ES-I3 (cell line): Measurements from ENCODE around the gene IL18BP.

Source experiments
- H3K36me3 ChIP-seq: 2 replicates; pipeline ENCODE4 v1.6.1; 2013; ENCODE audit warnings: mild to moderate bottlenecking, low read length, control low read depth, moderate library complexity; ENCODE audit not compliant: insufficient read depth
- H3K4me1 ChIP-seq: 2 replicates; pipeline ENCODE4 v1.6.1; 2013; ENCODE audit warnings: mild to moderate bottlenecking, control low read depth, low read length; ENCODE audit not compliant: insufficient read depth
- H3K9ac ChIP-seq: 2 replicates; pipeline ENCODE4 v1.6.1; 2013; ENCODE audit warnings: low read depth, mild to moderate bottlenecking, low read length, moderate library complexity
- H3K9me3 ChIP-seq: 2 replicates; pipeline ENCODE4 v1.6.1; 2013; ENCODE audit warnings: mild to moderate bottlenecking, low read length, moderate library complexity; ENCODE audit not compliant: control insufficient read depth, insufficient read depth

The IL18BP gene

GRCh38 chr11:72012897-72013721, 14.4 kb downstream of the IL18BP start:
- Histone ChIP-seq H3K9ac (no peak overlapping the region), H3K36me3 (peaks cover 31% of the 10 kb centered on the region), H3K4me1 (no peaks in the 10 kb centered on the region), H3K9me3 (no peaks in the 10 kb centered on the region)

GRCh38 chr11:72013765-72014711, 15.3 kb downstream of the IL18BP start:
- no peak overlapping the region for H3K9ac ChIP-seq

GRCh38 chr11:72014761-72015320, 16.1 kb downstream of the IL18BP start:
- Histone ChIP-seq H3K4me1 (no peaks in the 10 kb centered on the region), H3K36me3 (peaks cover 20% of the 10 kb centered on the region), H3K9ac (no peak overlapping the region), H3K9me3 (no peaks in the 10 kb centered on the region)

More at GRCh38 chr11:72013765-72014711, 15.3 kb downstream of the IL18BP start:
- no peaks in the 10 kb centered on the region for H3K4me1 ChIP-seq
- no peaks in the 10 kb centered on the region for H3K9me3 ChIP-seq
- peaks cover 25% of the 10 kb centered on the region for H3K36me3 ChIP-seq

- Histone ChIP-seq H3K9ac (no peak overlapping the region), H3K36me3 (peaks cover 23% of the 10 kb centered on the region), H3K9me3 (no peaks in the 10 kb centered on the region), H3K4me1 (no peaks in the 10 kb centered on the region)
Observed at GRCh38 chr11:72015511-72016061, 16.9 kb downstream of the IL18BP start.

- Histone ChIP-seq H3K9ac (no peak overlapping the region), H3K4me1 (no peaks in the 10 kb centered on the region), H3K36me3 (peaks cover 35% of the 10 kb centered on the region), H3K9me3 (no peaks in the 10 kb centered on the region)
Observed at GRCh38 chr11:72018171-72018570, 19.5 kb downstream of the IL18BP start.

GRCh38 chr11:72023335-72023734, 24.6 kb downstream of the IL18BP start:
- H3K4me1 ChIP-seq: peaks cover 5% of the 10 kb centered on the region
- peaks cover 28% of the 10 kb centered on the region for H3K36me3 ChIP-seq
- no peak overlapping the region for H3K9ac ChIP-seq
- no peaks in the 10 kb centered on the region for H3K9me3 ChIP-seq

DNA sequence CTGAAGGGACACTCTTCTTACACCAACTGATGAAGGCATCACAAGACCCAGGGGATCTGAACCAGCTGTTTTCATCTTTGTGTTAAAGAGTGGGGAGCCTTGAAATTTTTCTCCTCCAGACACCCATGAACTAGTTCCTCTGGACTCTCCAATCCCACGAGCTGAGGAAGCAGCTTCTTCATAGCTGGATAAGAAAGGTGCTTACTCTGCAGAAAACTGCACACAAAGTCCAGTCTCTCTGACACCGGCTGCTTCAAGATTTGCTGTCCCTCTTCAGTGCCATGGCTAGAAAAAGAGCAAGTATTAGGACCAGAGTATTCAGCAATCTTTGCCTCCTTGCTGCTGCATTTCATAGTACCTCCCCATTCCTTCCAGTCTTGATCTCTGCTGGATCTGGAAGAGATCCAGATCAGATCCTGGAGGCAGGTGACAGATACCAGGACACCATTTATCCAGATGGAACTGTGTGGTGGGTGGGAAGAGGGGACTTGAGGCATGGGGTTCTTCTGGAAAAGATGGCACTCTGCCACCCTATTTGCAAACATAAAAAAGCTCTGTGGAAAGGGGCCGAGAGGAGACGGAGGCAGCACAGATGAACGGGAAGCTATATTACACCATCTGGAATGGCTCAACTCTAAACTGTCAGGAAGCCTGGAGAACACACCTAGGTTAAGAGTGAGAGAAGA, 25.5 kb downstream of the IL18BP start:
- Histone ChIP-seq H3K9me3 (no peaks in the 10 kb centered on the region), H3K36me3 (peaks cover 30% of the 10 kb centered on the region)

DNA sequence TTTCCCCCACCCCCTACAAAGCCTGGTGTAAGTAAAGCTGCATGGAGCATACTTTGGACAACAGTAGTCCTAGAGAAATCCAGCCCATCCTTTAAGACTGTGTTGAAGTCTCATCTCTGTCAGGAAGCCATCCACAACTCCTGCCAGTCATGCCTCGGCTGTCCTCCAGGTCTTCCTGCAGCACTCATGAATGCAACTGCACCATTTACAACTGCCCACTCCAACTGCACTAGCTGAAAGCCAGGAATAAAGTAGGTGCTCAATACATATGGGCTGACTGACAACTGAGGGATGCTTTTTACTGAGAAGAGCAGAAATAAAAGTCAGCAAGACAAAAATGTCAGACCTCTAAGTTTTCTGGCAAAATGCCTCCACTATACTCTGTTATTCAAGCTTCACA, 27.4 kb downstream of the IL18BP start:
- Histone ChIP-seq H3K9ac (no peak overlapping the region), H3K36me3 (peaks cover 25% of the 10 kb centered on the region), H3K4me1 (peaks cover 5% of the 10 kb centered on the region), H3K9me3 (no peaks in the 10 kb centered on the region)

More for the DNA sequence above, 25.5 kb downstream of the IL18BP start:
- Histone ChIP-seq H3K4me1 (peaks cover 5% of the 10 kb centered on the region), H3K9ac (no peak overlapping the region)

DNA sequence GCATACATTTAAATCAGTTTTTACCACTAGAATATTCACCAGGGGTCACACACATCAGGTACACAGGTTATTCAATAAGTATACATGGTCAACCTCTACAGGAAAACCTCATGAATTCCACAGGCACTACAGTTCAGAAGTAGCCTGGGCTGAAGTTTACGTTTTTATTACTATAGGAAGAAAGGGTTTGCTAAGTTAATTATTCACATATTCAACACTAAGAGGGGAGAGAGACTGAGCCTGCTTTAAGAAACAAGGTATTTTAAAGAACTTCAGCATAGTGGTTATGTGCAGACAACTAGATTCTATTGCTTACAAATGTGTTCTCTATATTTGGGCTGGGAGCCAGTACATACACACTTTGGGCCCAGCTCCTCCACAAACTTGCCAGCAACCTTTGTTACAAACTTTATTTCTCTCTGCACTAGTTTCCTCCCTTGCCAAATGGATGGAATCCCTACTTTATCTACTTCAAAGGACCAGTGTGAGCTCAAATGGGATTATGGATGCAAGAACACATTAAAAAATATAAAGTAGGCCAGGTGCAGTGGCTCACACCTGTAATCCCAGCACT, 31.9 kb downstream of the IL18BP start:
- peaks cover 2% of the 10 kb centered on the region for H3K4me1 ChIP-seq
- H3K9ac ChIP-seq: no peak overlapping the region
- H3K36me3 ChIP-seq: peaks cover 3% of the 10 kb centered on the region; the same call in 1 of the 2 replicates
- no peaks in the 10 kb centered on the region for H3K9me3 ChIP-seq

DNA sequence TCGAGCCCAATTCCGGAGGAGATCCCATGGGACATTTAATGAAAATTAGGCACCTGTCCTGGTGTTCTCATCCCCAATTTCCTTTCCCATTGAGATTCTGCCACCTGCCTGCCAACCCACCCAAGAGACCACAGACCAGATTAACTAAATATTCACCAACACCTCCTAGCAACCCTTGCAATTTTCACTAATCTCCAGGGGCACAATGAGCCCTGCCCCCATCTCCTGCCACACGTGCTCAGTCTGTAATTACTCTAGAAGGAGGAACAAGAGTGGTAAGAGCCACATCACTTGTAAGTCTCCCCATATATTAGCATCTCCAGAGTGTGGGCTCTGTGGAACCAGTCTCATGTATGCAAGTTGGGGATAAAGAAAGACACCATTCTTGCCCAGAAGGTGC, 38.0 kb downstream of the IL18BP start:
- no peaks in the 10 kb centered on the region for H3K9me3 ChIP-seq
- H3K36me3 ChIP-seq: no peaks in the 10 kb centered on the region
- H3K4me1 ChIP-seq: peaks cover 17% of the 10 kb centered on the region
- no peak overlapping the region for H3K9ac ChIP-seq

DNA sequence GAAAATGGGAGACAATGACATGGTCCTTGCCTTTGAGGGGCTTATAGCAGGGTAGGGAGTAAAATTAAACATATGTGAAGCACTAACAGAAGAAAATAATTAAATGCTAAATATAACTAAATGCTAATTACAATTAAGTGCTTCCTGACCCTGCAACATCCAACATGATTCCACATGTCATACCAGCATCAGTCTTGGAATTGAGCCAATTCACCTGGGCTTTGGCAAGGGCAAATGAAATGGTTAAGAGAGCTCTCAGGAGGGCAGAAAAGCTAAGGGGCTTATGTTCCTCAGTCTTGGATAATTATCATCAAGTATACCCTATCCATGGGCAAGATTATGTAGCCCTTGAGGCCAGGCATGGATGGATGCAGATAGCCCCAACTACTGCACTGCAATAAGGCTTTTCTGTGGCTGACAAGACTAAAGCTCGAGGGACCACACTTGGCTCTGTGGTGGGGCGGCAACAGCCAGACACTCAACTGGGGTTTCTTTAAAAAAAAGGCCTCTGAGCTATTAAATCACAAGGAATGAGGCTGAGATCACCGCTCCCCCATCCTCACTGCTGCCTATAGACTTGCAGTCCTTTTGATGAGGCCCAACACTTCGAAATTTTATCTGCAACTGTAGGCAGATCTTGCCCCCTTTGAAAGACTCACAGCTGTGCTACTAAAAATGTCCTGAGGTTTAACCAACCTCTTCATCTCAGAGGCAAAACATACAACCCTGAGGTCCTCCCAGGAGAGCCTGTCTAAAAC, 39.0 kb downstream of the IL18BP start:
- no peaks in the 10 kb centered on the region for H3K36me3 ChIP-seq
- H3K9me3 ChIP-seq: no peaks in the 10 kb centered on the region
- H3K9ac ChIP-seq: no peak overlapping the region
- H3K4me1 ChIP-seq: peaks cover 23% of the 10 kb centered on the region

GRCh38 chr11:72038491-72038890, 39.8 kb downstream of the IL18BP start:
- Histone ChIP-seq H3K9me3 (no peaks in the 10 kb centered on the region), H3K4me1 (peaks cover 23% of the 10 kb centered on the region), H3K9ac (no peak overlapping the region), H3K36me3 (no peaks in the 10 kb centered on the region)
